C4-2B (cell line): ENCODE data around the gene CLCA1.

Experiments used
- H3K27ac ChIP-seq: fragments of 450-650 bp; 2 replicates; pipeline ENCODE4 v1.5.1; 2017
- ZFX ChIP-seq: fragments of 450-650 bp; IDR thresholded peaks from 2 replicates; pipeline ENCODE4 v1.6.1; 2017
- TF ChIP-seq, protein P1 (sequence below): fragments of 450-650 bp; conservative IDR thresholded peaks from 2 replicates; pipeline ENCODE4 v1.5.1; 2017; ENCODE audit warnings: mild to moderate bottlenecking

Gene CLCA1

GRCh38 chr1:86548839-86549238 is 80.1 kb downstream of the CLCA1 start:
- no peak overlapping the region for H3K27ac ChIP-seq
- TF ChIP-seq ZFX, result no peak
- TF ChIP-seq, protein P1, sequence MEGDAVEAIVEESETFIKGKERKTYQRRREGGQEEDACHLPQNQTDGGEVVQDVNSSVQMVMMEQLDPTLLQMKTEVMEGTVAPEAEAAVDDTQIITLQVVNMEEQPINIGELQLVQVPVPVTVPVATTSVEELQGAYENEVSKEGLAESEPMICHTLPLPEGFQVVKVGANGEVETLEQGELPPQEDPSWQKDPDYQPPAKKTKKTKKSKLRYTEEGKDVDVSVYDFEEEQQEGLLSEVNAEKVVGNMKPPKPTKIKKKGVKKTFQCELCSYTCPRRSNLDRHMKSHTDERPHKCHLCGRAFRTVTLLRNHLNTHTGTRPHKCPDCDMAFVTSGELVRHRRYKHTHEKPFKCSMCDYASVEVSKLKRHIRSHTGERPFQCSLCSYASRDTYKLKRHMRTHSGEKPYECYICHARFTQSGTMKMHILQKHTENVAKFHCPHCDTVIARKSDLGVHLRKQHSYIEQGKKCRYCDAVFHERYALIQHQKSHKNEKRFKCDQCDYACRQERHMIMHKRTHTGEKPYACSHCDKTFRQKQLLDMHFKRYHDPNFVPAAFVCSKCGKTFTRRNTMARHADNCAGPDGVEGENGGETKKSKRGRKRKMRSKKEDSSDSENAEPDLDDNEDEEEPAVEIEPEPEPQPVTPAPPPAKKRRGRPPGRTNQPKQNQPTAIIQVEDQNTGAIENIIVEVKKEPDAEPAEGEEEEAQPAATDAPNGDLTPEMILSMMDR, result no peak
